Hepatocyte (in vitro differentiated cells): Measurements from ENCODE around the gene CRTAP.

Source experiments
- EZH2 ChIP-seq: fragments of 200-600 bp; sonication (generic); IDR thresholded peaks from 2 replicates; pipeline ENCODE4 v1.6.1; 2016; ENCODE audit warnings: antibody characterized with exemption, mild to moderate bottlenecking, borderline replicate concordance
- TF ChIP-seq, protein P1 (sequence below): fragments of 200-600 bp; sonication (generic); IDR thresholded peaks from 2 replicates; pipeline ENCODE4 v1.5.1; 2016; ENCODE audit warnings: antibody characterized with exemption, mild to moderate bottlenecking; ENCODE audit not compliant: poor library complexity

DNA sequence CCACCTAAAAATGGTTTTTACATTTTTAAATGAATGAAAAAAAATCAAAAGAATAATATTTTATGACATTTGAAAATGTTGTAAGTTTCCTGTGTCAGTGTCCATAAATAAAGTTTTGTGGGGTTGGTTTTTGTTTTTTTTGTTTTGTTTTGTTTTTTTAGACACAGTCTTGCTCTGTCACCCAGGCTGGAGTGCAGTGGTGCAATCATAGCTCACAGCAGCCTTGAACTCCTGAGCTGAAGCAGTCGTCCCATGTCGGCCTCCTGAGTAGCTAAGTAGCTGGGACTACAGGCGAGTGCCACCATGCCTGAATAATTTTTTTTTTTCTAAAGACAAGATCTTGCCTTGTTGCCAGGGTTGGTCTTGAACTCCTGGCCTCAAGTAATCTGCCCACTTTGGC lies 14.1 kb upstream of the CRTAP start:
- TF ChIP-seq, protein P1, sequence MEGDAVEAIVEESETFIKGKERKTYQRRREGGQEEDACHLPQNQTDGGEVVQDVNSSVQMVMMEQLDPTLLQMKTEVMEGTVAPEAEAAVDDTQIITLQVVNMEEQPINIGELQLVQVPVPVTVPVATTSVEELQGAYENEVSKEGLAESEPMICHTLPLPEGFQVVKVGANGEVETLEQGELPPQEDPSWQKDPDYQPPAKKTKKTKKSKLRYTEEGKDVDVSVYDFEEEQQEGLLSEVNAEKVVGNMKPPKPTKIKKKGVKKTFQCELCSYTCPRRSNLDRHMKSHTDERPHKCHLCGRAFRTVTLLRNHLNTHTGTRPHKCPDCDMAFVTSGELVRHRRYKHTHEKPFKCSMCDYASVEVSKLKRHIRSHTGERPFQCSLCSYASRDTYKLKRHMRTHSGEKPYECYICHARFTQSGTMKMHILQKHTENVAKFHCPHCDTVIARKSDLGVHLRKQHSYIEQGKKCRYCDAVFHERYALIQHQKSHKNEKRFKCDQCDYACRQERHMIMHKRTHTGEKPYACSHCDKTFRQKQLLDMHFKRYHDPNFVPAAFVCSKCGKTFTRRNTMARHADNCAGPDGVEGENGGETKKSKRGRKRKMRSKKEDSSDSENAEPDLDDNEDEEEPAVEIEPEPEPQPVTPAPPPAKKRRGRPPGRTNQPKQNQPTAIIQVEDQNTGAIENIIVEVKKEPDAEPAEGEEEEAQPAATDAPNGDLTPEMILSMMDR, result no peak
- TF ChIP-seq EZH2, result no peak
